Mesendoderm (in vitro differentiated cells): ENCODE measurements around the gene SPAG4.

ENCODE experiments used
- DNase-seq: peaks from one replicate; pipeline ENCODE4 v3.0.0; 2013
- H2AK5ac ChIP-seq: 2 replicates; pipeline ENCODE4 v1.6.1; 2013; ENCODE audit warnings: low read length, inconsistent platforms
- H2BK120ac ChIP-seq: 2 replicates; pipeline ENCODE4 v1.6.1; 2013; ENCODE audit warnings: low read depth, mild to moderate bottlenecking, low read length, moderate library complexity, mixed read lengths
- H2BK15ac ChIP-seq: replicated peaks from 2 replicates; pipeline ENCODE4 v1.6.1; 2013; ENCODE audit warnings: low read depth, mild to moderate bottlenecking, moderate library complexity
- H2BK5ac ChIP-seq: 2 replicates; pipeline ENCODE4 v1.6.1; 2013; ENCODE audit warnings: low read length, inconsistent platforms
- H3K18ac ChIP-seq: 2 replicates; pipeline ENCODE4 v1.6.1; 2013; ENCODE audit warnings: mild to moderate bottlenecking, low read length, mixed read lengths
- H3K23ac ChIP-seq: one replicate; pipeline ENCODE4 v1.6.1; 2013; ENCODE audit warnings: low read length
- H3K27ac ChIP-seq: 2 replicates; pipeline ENCODE4 v1.5.1; 2013; ENCODE audit warnings: low read depth, mild to moderate bottlenecking, inconsistent platforms, low read length, moderate library complexity
- H3K27me3 ChIP-seq: 2 replicates; pipeline ENCODE4 v1.6.1; 2013; ENCODE audit warnings: low read length, control low read depth, mild to moderate bottlenecking, inconsistent platforms; ENCODE audit not compliant: insufficient read depth, poor library complexity
- H3K36me3 ChIP-seq: 2 replicates; pipeline ENCODE4 v1.6.1; 2013; ENCODE audit warnings: low read length, inconsistent platforms; ENCODE audit not compliant: control insufficient read depth, insufficient read depth
- H3K4ac ChIP-seq: one replicate; pipeline ENCODE4 v1.6.1; 2013; ENCODE audit warnings: low read depth, mild to moderate bottlenecking, low read length, moderate library complexity
- H3K4me1 ChIP-seq: 2 replicates; pipeline ENCODE4 v1.6.1; 2013; ENCODE audit warnings: low read depth, low read length, inconsistent platforms; ENCODE audit not compliant: control insufficient read depth
- H3K4me2 ChIP-seq: 2 replicates; pipeline ENCODE4 v1.6.1; 2013; ENCODE audit warnings: low read length
- H3K4me3 ChIP-seq: 2 replicates; pipeline ENCODE4 v1.5.1; 2013; ENCODE audit warnings: mild to moderate bottlenecking, low read length
- H3K56ac ChIP-seq: one replicate; pipeline ENCODE4 v1.6.1; 2013; ENCODE audit warnings: low read length
- H3K79me1 ChIP-seq: 2 replicates; pipeline ENCODE4 v1.6.1; 2013; ENCODE audit warnings: low read length, inconsistent platforms
- H3K79me2 ChIP-seq: 2 replicates; pipeline ENCODE4 v1.6.1; 2013; ENCODE audit warnings: mild to moderate bottlenecking, low read length; ENCODE audit not compliant: control insufficient read depth, insufficient read depth
- H3K9ac ChIP-seq: 2 replicates; pipeline ENCODE4 v1.6.1; 2013; ENCODE audit warnings: low read length, inconsistent platforms
- H4K5ac ChIP-seq: one replicate; pipeline ENCODE4 v1.6.1; 2013; ENCODE audit warnings: low read length
- H4K8ac ChIP-seq: one replicate; pipeline ENCODE4 v1.6.1; 2013; ENCODE audit warnings: low read depth, mild to moderate bottlenecking, control low read depth, low read length, moderate library complexity
- WGBS: extraction: QIAGEN DNeasy Blood & Tissue Kit; methylation state at CpG from one replicate; pipeline ENCODE4 v1.1.7; 2013; ENCODE audit warnings: low lambda C conversion rate, missing lambda C conversion rate; ENCODE audit not compliant: insufficient coverage; ENCODE audit errors: extremely low coverage; 5-methylcytosine and 5-hydroxymethylcytosine counted together

The SPAG4 gene

GRCh38 chr20:35641743-35642142 is 26.1 kb downstream of the SPAG4 start:
- Histone ChIP-seq H3K4me3 (no peak overlapping the region), H3K79me2 (peaks cover 48% of the 10 kb centered on the region), H3K56ac (no peak overlapping the region), H3K18ac (no peak overlapping the region), H3K27me3 (no peaks in the 10 kb centered on the region), H2AK5ac (no peak overlapping the region), H4K8ac (no peak overlapping the region), H3K23ac (no peak overlapping the region), H3K4me1 (no peaks in the 10 kb centered on the region), H4K5ac (no peak overlapping the region), H3K79me1 (peaks cover 38% of the 10 kb centered on the region), H3K4me2 (no peak overlapping the region), H3K4ac (no peak overlapping the region), H2BK5ac (no peak overlapping the region), H3K36me3 (no peaks in the 10 kb centered on the region), H2BK15ac (no peak overlapping the region), H2BK120ac (no peak overlapping the region), H3K9ac (no peak overlapping the region), H3K27ac (no peak overlapping the region)
- WGBS = no CpG with 5 or more reads among the region's 4 CpGs
- no peak for DNase-seq

GRCh38 chr20:35643045-35643444 is 27.4 kb downstream of the SPAG4 start:
- no peaks in the 10 kb centered on the region for H3K4me1 ChIP-seq
- H3K23ac ChIP-seq = no peak overlapping the region
- WGBS = no CpG with 5 or more reads among the region's 7 CpGs
- H2BK120ac ChIP-seq = no peak overlapping the region
- H2BK15ac ChIP-seq = no peak overlapping the region
- no peak overlapping the region for H4K5ac ChIP-seq
- H3K27me3 ChIP-seq = no peaks in the 10 kb centered on the region
- H2BK5ac ChIP-seq = no peak overlapping the region
- H3K9ac ChIP-seq = no peak overlapping the region
- no peak overlapping the region for H3K4me2 ChIP-seq
- H3K27ac ChIP-seq = no peak overlapping the region
- H3K56ac ChIP-seq = no peak overlapping the region
- peaks cover 35% of the 10 kb centered on the region for H3K79me1 ChIP-seq
- H3K4ac ChIP-seq = no peak overlapping the region
- peaks cover 44% of the 10 kb centered on the region for H3K79me2 ChIP-seq
- H3K18ac ChIP-seq = no peak overlapping the region
- H4K8ac ChIP-seq = no peak overlapping the region
- no peak overlapping the region for H2AK5ac ChIP-seq
- DNase-seq = no peak
- no peak overlapping the region for H3K4me3 ChIP-seq
- H3K36me3 ChIP-seq = no peaks in the 10 kb centered on the region

DNA sequence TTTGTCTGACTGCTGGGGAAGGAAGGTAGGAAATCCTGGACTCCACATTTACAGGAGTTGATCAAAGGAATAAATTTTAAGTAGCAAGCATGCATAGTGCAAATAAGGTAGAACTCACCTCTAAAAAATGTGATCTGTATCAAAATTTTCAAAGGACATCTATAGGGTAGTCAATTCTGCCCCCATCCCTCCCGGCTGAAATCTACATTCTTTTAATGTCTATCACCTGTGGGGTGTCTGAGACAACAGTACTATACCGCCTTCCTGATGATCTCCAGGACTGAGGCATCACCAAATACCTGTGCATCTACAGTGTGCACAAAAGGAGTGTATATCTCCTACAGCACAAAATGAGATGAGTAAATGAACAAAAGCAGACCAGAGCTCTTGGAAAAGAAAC is 29.2 kb downstream of the SPAG4 start:
- no peaks in the 10 kb centered on the region for H3K4me1 ChIP-seq
- H3K27me3 ChIP-seq = no peaks in the 10 kb centered on the region
- H3K56ac ChIP-seq = no peak overlapping the region
- no peak overlapping the region for H3K4me3 ChIP-seq
- no peak overlapping the region for H3K4me2 ChIP-seq
- WGBS = no CpG with 5 or more reads among the region's 2 CpGs
- no peak overlapping the region for H2BK120ac ChIP-seq
- no peak for DNase-seq
- no peak overlapping the region for H4K8ac ChIP-seq
- no peak overlapping the region for H2AK5ac ChIP-seq
- H3K18ac ChIP-seq = no peak overlapping the region
- H3K27ac ChIP-seq = no peak overlapping the region
- no peak overlapping the region for H3K9ac ChIP-seq
- H3K79me1 ChIP-seq = peaks cover 32% of the 10 kb centered on the region
- no peaks in the 10 kb centered on the region for H3K36me3 ChIP-seq
- H3K79me2 ChIP-seq = peaks cover 48% of the 10 kb centered on the region
- H4K5ac ChIP-seq = no peak overlapping the region
- H2BK15ac ChIP-seq = no peak overlapping the region
- no peak overlapping the region for H2BK5ac ChIP-seq
- no peak overlapping the region for H3K4ac ChIP-seq
- H3K23ac ChIP-seq = no peak overlapping the region

DNA sequence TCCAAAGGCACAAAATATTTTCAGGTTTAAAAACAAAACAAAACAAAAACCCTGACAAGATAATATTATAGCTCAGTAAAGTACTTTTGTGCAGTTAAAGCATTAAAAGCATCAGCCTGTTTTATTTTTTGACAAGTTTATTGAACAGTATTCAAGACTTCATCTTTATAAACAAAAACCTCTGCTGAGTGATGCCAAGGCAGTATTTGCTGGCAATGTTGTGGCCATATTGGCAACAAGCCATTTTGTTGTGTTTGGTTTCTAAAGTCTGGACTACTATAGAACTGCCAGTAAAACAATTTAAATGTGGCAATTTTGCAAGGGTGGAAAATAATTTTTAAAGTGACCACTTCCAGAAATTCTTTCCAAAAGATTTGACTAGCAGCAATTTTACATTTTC is 33.2 kb downstream of the SPAG4 start:
- Histone ChIP-seq H3K79me1 (peaks cover 20% of the 10 kb centered on the region), H3K4me2 (no peak overlapping the region), H3K4me1 (no peaks in the 10 kb centered on the region), H3K79me2 (peaks cover 63% of the 10 kb centered on the region), H3K27ac (no peak overlapping the region), H2AK5ac (no peak overlapping the region), H4K8ac (no peak overlapping the region), H3K27me3 (no peaks in the 10 kb centered on the region), H3K36me3 (peaks cover under 1% of the 10 kb centered on the region), H3K9ac (no peak overlapping the region), H2BK15ac (no peak overlapping the region), H3K18ac (no peak overlapping the region), H2BK5ac (no peak overlapping the region), H3K4ac (no peak overlapping the region), H2BK120ac (no peak overlapping the region), H3K23ac (no peak overlapping the region), H3K56ac (no peak overlapping the region), H4K5ac (no peak overlapping the region), H3K4me3 (no peak overlapping the region)
- no peak for DNase-seq

GRCh38 chr20:35650632-35651031 is 35.0 kb downstream of the SPAG4 start:
- Histone ChIP-seq H3K9ac (no peak overlapping the region), H3K18ac (no peak overlapping the region), H4K8ac (no peak overlapping the region), H2BK120ac (no peak overlapping the region), H3K79me1 (peaks cover 20% of the 10 kb centered on the region), H3K4ac (no peak overlapping the region), H2AK5ac (no peak overlapping the region), H2BK15ac (no peak overlapping the region), H3K4me1 (no peaks in the 10 kb centered on the region), H3K79me2 (peaks cover 65% of the 10 kb centered on the region), H3K4me2 (no peak overlapping the region), H3K27me3 (no peaks in the 10 kb centered on the region), H3K36me3 (peaks cover 11% of the 10 kb centered on the region), H4K5ac (no peak overlapping the region), H3K56ac (no peak overlapping the region), H3K27ac (no peak overlapping the region), H3K23ac (no peak overlapping the region), H2BK5ac (no peak overlapping the region), H3K4me3 (no peak overlapping the region)
- no peak for DNase-seq
- no CpG with 5 or more reads among the region's 3 CpGs for WGBS

DNA sequence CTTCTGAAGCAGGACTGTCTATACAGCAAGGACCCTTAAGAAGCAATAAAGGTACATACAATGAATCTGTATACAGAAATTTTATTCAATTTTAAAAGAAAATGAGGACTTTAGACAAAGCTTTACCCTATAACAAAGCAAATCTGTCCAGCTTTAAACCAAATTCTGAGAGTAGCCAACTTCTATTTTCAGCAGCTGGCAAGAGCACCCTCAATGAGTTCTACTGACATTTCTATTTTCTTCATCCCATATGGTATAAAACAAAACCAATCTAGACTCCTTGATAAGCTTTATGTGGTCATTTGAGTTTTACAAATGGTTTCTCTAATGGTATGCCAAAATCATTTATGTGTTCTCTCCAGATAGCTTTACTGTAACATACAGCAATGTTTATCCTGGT is 36.3 kb downstream of the SPAG4 start:
- peaks cover 11% of the 10 kb centered on the region for H3K36me3 ChIP-seq

More for the DNA sequence above, 36.3 kb downstream of the SPAG4 start:
- H2BK5ac ChIP-seq = no peak overlapping the region
- no peak overlapping the region for H3K4me2 ChIP-seq
- H4K8ac ChIP-seq = no peak overlapping the region
- peaks cover 65% of the 10 kb centered on the region for H3K79me2 ChIP-seq
- H3K56ac ChIP-seq = no peak overlapping the region
- no peak overlapping the region for H3K4ac ChIP-seq
- no peak overlapping the region for H3K23ac ChIP-seq
- no peak overlapping the region for H3K4me3 ChIP-seq
- peaks cover 13% of the 10 kb centered on the region for H3K79me1 ChIP-seq
- H3K27me3 ChIP-seq = no peaks in the 10 kb centered on the region
- H3K18ac ChIP-seq = no peak overlapping the region
- H2AK5ac ChIP-seq = no peak overlapping the region
- no peak overlapping the region for H3K27ac ChIP-seq
- no peak for DNase-seq
- no peak overlapping the region for H2BK15ac ChIP-seq
- no peak overlapping the region for H2BK120ac ChIP-seq
- no peaks in the 10 kb centered on the region for H3K4me1 ChIP-seq
- no peak overlapping the region for H4K5ac ChIP-seq
- no peak overlapping the region for H3K9ac ChIP-seq
